H1 (cell line): ENCODE results near the gene LEUTX. TPM values are rescaled to one million over a fixed set of nuclear protein-coding genes. Genes with fewer than 3 reads are reported as not detected.

Experiments
- CBX8 ChIP-seq: fragments of 300-800, 300-1000 bp; sonication (generic); IDR thresholded peaks from 2 replicates; pipeline ENCODE4 v1.7.1; 2016; ENCODE audit warnings: low read depth, low read length, borderline replicate concordance
- CHD1 ChIP-seq: IDR thresholded peaks from 2 replicates; pipeline ENCODE4 v1.6.1; 2012; ENCODE audit warnings: low read depth, low read length, improper control_type of control experiment
- CHD7 ChIP-seq: fragments of 300-600 bp; sonication (generic); IDR thresholded peaks from 2 replicates; pipeline ENCODE4 v1.7.1; 2012; ENCODE audit warnings: low read length, moderate library complexity, mild to moderate bottlenecking, inconsistent platforms; ENCODE audit not compliant: insufficient replicate concordance
- FOSL1 ChIP-seq: IDR thresholded peaks from 2 replicates; pipeline ENCODE4 v1.6.1; 2011; ENCODE audit warnings: mild to moderate bottlenecking, low read depth, low read length, moderate library complexity; ENCODE audit not compliant: insufficient read depth
- HDAC2 ChIP-seq, 2 experiments: fragments of 300-600 bp in 1 of 2; sonication (generic) in 1 of 2; IDR thresholded peaks; 2 replicates each; pipeline ENCODE4 v1.6.1; 2011 to 2012; ENCODE audit warnings: low read depth in 2 of 2, low read length in 2 of 2, mild to moderate bottlenecking in 2 of 2, moderate library complexity in 2 of 2, borderline replicate concordance in 1 of 2, inconsistent platforms in 1 of 2
- KDM1A ChIP-seq: fragments of 200-600, 300-600 bp; sonication (generic); IDR thresholded peaks from 2 replicates; pipeline ENCODE4 v1.7.1; 2016; ENCODE audit warnings: mild to moderate bottlenecking, low read length, borderline replicate concordance
- MAX ChIP-seq: IDR thresholded peaks from 2 replicates; pipeline ENCODE4 v1.6.1; 2012; ENCODE audit warnings: inconsistent platforms
- RNF2 ChIP-seq: fragments of 200-900, 300-1000 bp; sonication (generic); IDR thresholded peaks from 2 replicates; pipeline ENCODE4 v1.7.1; 2016; ENCODE audit warnings: borderline replicate concordance, low read depth, mild to moderate bottlenecking, antibody characterized with exemption, low read length; ENCODE audit not compliant: poor library complexity, severe bottlenecking; ENCODE audit errors: missing control alignments
- SIN3A ChIP-seq, 2 experiments: IDR thresholded peaks in 1 of 2; conservative IDR thresholded peaks in 1 of 2; 2 replicates each; pipeline ENCODE4 v1.6.1; 2011 to 2012; ENCODE audit warnings: low read length in 2 of 2, improper control_type of control experiment in 1 of 2, low read depth in 1 of 2, mild to moderate bottlenecking in 1 of 2
- SP4 ChIP-seq: IDR thresholded peaks from 2 replicates; pipeline ENCODE4 v1.6.1; 2012; ENCODE audit warnings: low read length, inconsistent platforms
- TCF12 ChIP-seq: IDR thresholded peaks from 2 replicates; pipeline ENCODE4 v1.6.1; 2011; ENCODE audit warnings: low read depth, mild to moderate bottlenecking, low read length
- polyA plus RNA-seq, 7 experiments: library from polyadenylated mRNA; depleted of rRNA in 3 of 7; stranded (reverse) in 5 of 7; unstranded in 2 of 7; fragments of >200 nt in 5 of 7; fragments of 200-250 nt in 2 of 7; gene quantifications; 1 replicate in 5 of 7; 2 replicates in 1 of 7; 4 replicates in 1 of 7; pipeline versions ENCODE4 v1.2.1 to v1.2.3, GENCODE V29; 2011 to 2013; ENCODE audit warnings: missing spikeins in 2 of 7, mixed read lengths in 2 of 7
- total RNA-seq: library from RNA; stranded (reverse); fragmentation: NEBNext Ultra II Directional; extraction: Animal tissue kit (Norgen Biotek cat#: 25700); gene quantifications from 2 replicates; pipeline ENCODE4 v1.2.1, GENCODE V29; 2021

LEUTX gene
- total and polyA plus RNA-seq, 2 of the 8 experiments (the other 6 are each of a cell fraction or from before 2014, with no cell fraction given): not detected

DNA sequence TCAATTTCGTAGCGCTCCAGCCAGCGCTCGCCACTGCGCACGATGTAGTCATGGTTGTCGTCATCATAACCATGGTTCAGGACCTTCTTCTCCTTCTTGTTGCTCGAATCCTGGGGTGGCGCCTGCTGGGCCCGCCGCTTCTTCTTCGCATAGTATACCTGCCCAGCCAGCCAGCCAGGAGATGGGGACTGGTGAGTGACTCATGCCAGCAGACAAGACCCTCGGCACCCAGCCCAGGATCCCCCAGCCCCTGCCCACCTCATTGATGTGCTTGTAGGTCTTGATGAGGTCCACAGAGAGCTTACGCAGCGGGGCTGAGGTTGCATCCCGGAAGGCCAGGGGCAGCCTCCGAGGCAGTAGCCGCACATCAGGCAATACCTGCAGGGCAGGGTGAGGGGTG is 51.8 kb downstream of the LEUTX start (continued):
- TF ChIP-seq CHD7: no peak
- no peak for TF ChIP-seq FOSL1
- TF ChIP-seq TCF12: no peak
- TF ChIP-seq SIN3A (conservative IDR thresholded peaks at IDR 0.05 in 1 of 2, IDR thresholded peaks at IDR 0.05 in 1 of 2; ENCODE audit: low read depth in 1 of 2, low read length in 2 of 2): no peak
- no peak for TF ChIP-seq SP4
- no peak for TF ChIP-seq MAX
- TF ChIP-seq CHD1: no peak
- no peak for TF ChIP-seq RNF2
- no peak for TF ChIP-seq CBX8
- no peak for TF ChIP-seq KDM1A
- TF ChIP-seq HDAC2 (IDR thresholded peaks at IDR 0.05; ENCODE audit: borderline replicate concordance in 1 of 2, low read depth in 2 of 2, low read length in 2 of 2): no peak
